HepG2 (cell line): ENCODE data around the gene ZNF414. TPM values are rescaled to one million over a fixed set of nuclear protein-coding genes. Genes with fewer than 3 reads are reported as not detected.

Source experiments
- CSRNP1 ChIP-seq: sonication (generic); formaldehyde crosslinking; IDR thresholded peaks from 2 replicates; pipeline ENCODE4 v1.8.1; 2023; ENCODE audit warnings: mild to moderate bottlenecking, missing genetic modification reagents
- ETS1 ChIP-seq: sonication (generic); formaldehyde crosslinking; IDR thresholded peaks from 2 replicates; pipeline ENCODE4 v1.4.0; 2020; ENCODE audit warnings: missing genetic modification reagents
- FOXC1 ChIP-seq: sonication (generic); formaldehyde crosslinking; IDR thresholded peaks from 2 replicates; pipeline ENCODE4 v1.8.0; 2022; ENCODE audit warnings: mild to moderate bottlenecking, missing genetic modification reagents, borderline replicate concordance
- FUBP1 ChIP-seq: sonication (generic); formaldehyde crosslinking; IDR thresholded peaks from 2 replicates; pipeline ENCODE4 v1.5.1; 2020; ENCODE audit warnings: missing genetic modification reagents, mild to moderate bottlenecking, borderline replicate concordance
- KAT8 ChIP-seq: IDR thresholded peaks from 2 replicates; pipeline ENCODE4 v1.6.1; 2016; ENCODE audit warnings: missing genetic modification reagents, missing compliant biosample characterization
- RARG ChIP-seq: sonication (generic); formaldehyde crosslinking; IDR thresholded peaks from 2 replicates; pipeline ENCODE4 v1.4.0; 2020; ENCODE audit warnings: low read depth, mild to moderate bottlenecking, missing genetic modification reagents
- U2AF2 ChIP-seq: fragments of 200-400 bp; formaldehyde crosslinking; IDR thresholded peaks from 2 replicates; pipeline ENCODE4 v1.6.1; 2017; ENCODE audit warnings: low read depth, mild to moderate bottlenecking, low read length
- ZBTB42 ChIP-seq: sonication (generic); formaldehyde crosslinking; IDR thresholded peaks from 2 replicates; pipeline ENCODE4 v1.5.0; 2020; ENCODE audit warnings: mild to moderate bottlenecking, missing genetic modification reagents
- ZHX2 ChIP-seq, 2 experiments: sonication (generic) in 1 of 2; formaldehyde crosslinking in 1 of 2; IDR thresholded peaks; 2 replicates each; pipeline versions ENCODE4 v1.6.1 to v1.9.0; 2014 to 2022; ENCODE audit warnings: antibody characterized with exemption in 1 of 2, borderline replicate concordance in 1 of 2, inconsistent platforms in 1 of 2, low read depth in 1 of 2, missing genetic modification reagents in 1 of 2
- ZNF12 ChIP-seq: sonication (generic); formaldehyde crosslinking; IDR thresholded peaks from 2 replicates; pipeline ENCODE4 v1.5.0; 2020; ENCODE audit warnings: missing genetic modification reagents
- ZNF124 ChIP-seq: sonication (generic); formaldehyde crosslinking; IDR thresholded peaks from 2 replicates; pipeline ENCODE4 v1.4.0; 2020; ENCODE audit warnings: missing genetic modification reagents
- ZNF280B ChIP-seq: sonication (generic); formaldehyde crosslinking; IDR thresholded peaks from 2 replicates; pipeline ENCODE4 v1.5.0; 2020; ENCODE audit warnings: missing genetic modification reagents, mild to moderate bottlenecking, borderline replicate concordance
- ZNF335 ChIP-seq: sonication (generic); formaldehyde crosslinking; IDR thresholded peaks from 2 replicates; pipeline ENCODE4 v1.4.0; 2020; ENCODE audit warnings: missing genetic modification reagents
- ZNF33B ChIP-seq: sonication (generic); formaldehyde crosslinking; IDR thresholded peaks from 2 replicates; pipeline ENCODE4 v1.5.1; 2020; ENCODE audit warnings: mild to moderate bottlenecking, missing genetic modification reagents
- polyA plus RNA-seq, 8 experiments: library from polyadenylated mRNA; depleted of rRNA in 3 of 8; stranded (reverse) in 7 of 8; unstranded in 1 of 8; fragments of >200 nt; fragmentation: Illumina TruSeq in 4 of 8; extraction: Trizol in 4 of 8; gene quantifications; 2 replicates each; pipeline versions ENCODE4 v1.2.1 to v1.2.3, GENCODE V29; 2011 to 2016; ENCODE audit warnings: low read depth in 4 of 8, missing spikeins in 1 of 8, mixed read lengths in 1 of 8; ENCODE audit not compliant: insufficient read depth in 1 of 8
- total RNA-seq, 5 experiments: library from RNA; depleted of rRNA; stranded (reverse); fragments of >200 nt; fragmentation: Illumina TruSeq; extraction: Trizol; gene quantifications; 2 replicates each; pipeline ENCODE4 v1.2.3, GENCODE V29; 2016; ENCODE audit warnings: low read depth in 1 of 5

The ZNF414 gene
- total and polyA plus RNA-seq, 2 of the 13 experiments (the other 11 are each of a cell fraction or from before 2014, with no cell fraction given) = 2.5 to 4.0 TPM

GRCh38 chr19:8513687-8514504 lies at the start of gene ZNF414 (continued):
- no peak for TF ChIP-seq FUBP1 (CRISPR knock-in tag)
- TF ChIP-seq FOXC1 (CRISPR knock-in tag) = peak; percentile 3; the same call in 1 of the 2 replicates
- TF ChIP-seq ZNF280B (CRISPR knock-in tag) = no peak
- no peak for TF ChIP-seq RARG (CRISPR knock-in tag)
- TF ChIP-seq ZNF33B (CRISPR knock-in tag) = peak; percentile 47; the same call in 1 of the 2 replicates
- TF ChIP-seq ZNF124 (CRISPR knock-in tag) = no peak
- peak; percentile 66; the same call in 1 of the 2 replicates for TF ChIP-seq ZHX2 (IDR thresholded peaks at IDR 0.05; ENCODE audit: low read depth)
- TF ChIP-seq ZHX2 (CRISPR knock-in tag; IDR thresholded peaks at IDR 0.05; ENCODE audit: borderline replicate concordance) = no peak
- TF ChIP-seq CSRNP1 = 0 out of 2 replicates have a peak, but pooled peaks have one; percentile 14
- TF ChIP-seq ZNF335 (CRISPR knock-in tag) = no peak
- TF ChIP-seq ZBTB42 (CRISPR knock-in tag) = no peak
- TF ChIP-seq ZNF12 (CRISPR knock-in tag) = peak; percentile 10; the same call in 1 of the 2 replicates
- peak; percentile 79 for TF ChIP-seq KAT8 (CRISPR knock-in tag)
- no peak for TF ChIP-seq U2AF2
- no peak for TF ChIP-seq ETS1 (CRISPR knock-in tag)
